NCI-H345 treated with DMSO at 0.1 percent for 48 hours (cell line): ENCODE results near the gene CACNA1C.

Experiments used
- DNase-seq: peaks from one replicate; lab custom pipeline; 2025; ENCODE audit not compliant: unreplicated experiment; lab: John Stamatoyannopoulos, UW

The CACNA1C gene

GRCh38 chr12:2167231-2167630, 114.4 kb downstream of the CACNA1C start:
- DNase-seq = no peak

GRCh38 chr12:2168808-2169207, 116.0 kb downstream of the CACNA1C start:
- DNase-seq = no peak

- DNase-seq = no peak
Measured at GRCh38 chr12:2169489-2169888, 116.7 kb downstream of the CACNA1C start.

- DNase-seq = no peak
Measured at GRCh38 chr12:2169940-2170339, 117.2 kb downstream of the CACNA1C start.

GRCh38 chr12:2170376-2170775, 117.6 kb downstream of the CACNA1C start:
- no peak for DNase-seq

- DNase-seq = no peak
Measured at GRCh38 chr12:2171672-2172426, 119.1 kb downstream of the CACNA1C start.

- no peak for DNase-seq
Measured at GRCh38 chr12:2172491-2173214, 119.9 kb downstream of the CACNA1C start.

- no peak for DNase-seq
Measured at GRCh38 chr12:2173971-2174370, 121.2 kb downstream of the CACNA1C start.

GRCh38 chr12:2177003-2177402, 124.2 kb downstream of the CACNA1C start:
- DNase-seq = no peak

GRCh38 chr12:2177751-2178150, 125.0 kb downstream of the CACNA1C start:
- no peak for DNase-seq

- DNase-seq = no peak
Measured at GRCh38 chr12:2179058-2179457, 126.3 kb downstream of the CACNA1C start.

GRCh38 chr12:2179953-2180736, 127.4 kb downstream of the CACNA1C start:
- no peak for DNase-seq

- DNase-seq = no peak
Measured at GRCh38 chr12:2180737-2181082, 127.9 kb downstream of the CACNA1C start.

GRCh38 chr12:2183556-2184541, 131.1 kb downstream of the CACNA1C start:
- no peak for DNase-seq

- DNase-seq = no peak
Measured at GRCh38 chr12:2185751-2186341, 133.1 kb downstream of the CACNA1C start.

GRCh38 chr12:2187195-2187945, 134.6 kb downstream of the CACNA1C start:
- DNase-seq = no peak

GRCh38 chr12:2190085-2190484, 137.3 kb downstream of the CACNA1C start:
- DNase-seq = no peak

GRCh38 chr12:2190896-2191533, 138.2 kb downstream of the CACNA1C start:
- DNase-seq = no peak

- DNase-seq = no peak
Measured at GRCh38 chr12:2191534-2192153, 138.9 kb downstream of the CACNA1C start.
